Measurements from ENCODE around the gene LURAP1L. TPM values are rescaled to one million over a fixed set of nuclear protein-coding genes. Genes with fewer than 3 reads are reported as not detected.

The LURAP1L gene
- total RNA-seq, 1 experiment from 2014 or later: not detected

DNA sequence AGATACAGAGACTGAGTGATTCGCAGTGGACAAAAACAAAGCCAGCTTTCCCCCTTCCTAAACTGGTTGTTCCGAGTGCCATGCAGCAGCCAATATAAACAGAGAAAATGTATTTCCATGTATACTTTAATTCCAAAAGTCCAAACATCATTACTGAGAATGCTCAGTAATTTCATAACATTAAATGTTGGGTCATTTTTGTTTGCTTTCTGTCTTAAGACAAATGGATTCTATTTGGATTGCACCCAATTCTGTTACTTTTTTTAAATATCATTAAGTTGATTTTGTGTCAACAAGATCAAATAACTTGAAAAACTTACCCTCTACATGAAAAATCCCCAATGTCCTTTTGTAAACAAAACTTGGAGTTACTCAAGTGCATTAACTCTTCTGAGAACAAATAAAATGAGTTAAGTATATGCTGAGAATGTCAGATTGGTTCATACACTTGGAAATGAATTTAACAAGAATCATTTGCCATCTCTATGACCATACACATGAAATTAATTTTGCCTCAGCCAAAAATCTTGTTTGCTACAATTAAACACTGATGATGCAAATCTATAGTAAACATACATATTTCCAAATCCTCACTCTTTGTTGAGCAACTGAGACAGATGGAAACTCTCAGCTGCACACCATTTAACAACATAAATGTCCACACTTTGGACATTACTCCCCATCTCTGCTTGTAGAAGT, 19.4 kb downstream of the LURAP1L start:
- Histone ChIP-seq H3K79me2 (ENCODE audit: low read length) (no peaks in the 10 kb centered on the region), H3K4me3 (ENCODE audit: low read length) (no peak overlapping the region), H3K9me3 (ENCODE audit: low read length) (0 out of 2 replicates have a peak, but pooled peaks cover 3% of the 10 kb centered on the region), H4K20me1 (ENCODE audit: insufficient read depth, low read depth, low read length) (no peaks in the 10 kb centered on the region), H3K27ac (ENCODE audit: low read length) (no peak overlapping the region), H3K9ac (ENCODE audit: low read length) (no peak overlapping the region), H3K36me3 (ENCODE audit: insufficient read depth, low read length) (no peaks in the 10 kb centered on the region), H3K4me2 (ENCODE audit: low read depth, low read length, poor library complexity, severe bottlenecking) (no peak overlapping the region), H2AFZ (ENCODE audit: low read length) (no peak overlapping the region), H3K9me2 (replicated peaks; ENCODE audit: insufficient read depth, low read length) (no peaks in the 10 kb centered on the region), H3K4me1 (ENCODE audit: low read length) (no peaks in the 10 kb centered on the region), H3K27me3 (ENCODE audit: low read length) (no peaks in the 10 kb centered on the region)
- no peak for DNase-seq

GRCh38 chr9:12796601-12797000, 21.8 kb downstream of the LURAP1L start:
- no peaks in the 10 kb centered on the region for H3K9me2 ChIP-seq (replicated peaks; ENCODE audit: insufficient read depth, low read length)
- DNase-seq: no peak
- H3K4me1 ChIP-seq (ENCODE audit: low read length): no peaks in the 10 kb centered on the region
- no peaks in the 10 kb centered on the region for H4K20me1 ChIP-seq (ENCODE audit: insufficient read depth, low read depth, low read length)
- no peaks in the 10 kb centered on the region for H3K79me2 ChIP-seq (ENCODE audit: low read length)
- H3K27ac ChIP-seq (ENCODE audit: low read length): no peak overlapping the region
- H3K27me3 ChIP-seq (ENCODE audit: low read length): no peaks in the 10 kb centered on the region
- H3K4me3 ChIP-seq (ENCODE audit: low read length): no peak overlapping the region
- H3K9me3 ChIP-seq (ENCODE audit: low read length): 0 out of 2 replicates have a peak, but pooled peaks cover 3% of the 10 kb centered on the region
- no peak overlapping the region for H2AFZ ChIP-seq (ENCODE audit: low read length)
- H3K9ac ChIP-seq (ENCODE audit: low read length): no peak overlapping the region
- no peak overlapping the region for H3K4me2 ChIP-seq (ENCODE audit: low read depth, low read length, poor library complexity, severe bottlenecking)
- H3K36me3 ChIP-seq (ENCODE audit: insufficient read depth, low read length): no peaks in the 10 kb centered on the region

DNA sequence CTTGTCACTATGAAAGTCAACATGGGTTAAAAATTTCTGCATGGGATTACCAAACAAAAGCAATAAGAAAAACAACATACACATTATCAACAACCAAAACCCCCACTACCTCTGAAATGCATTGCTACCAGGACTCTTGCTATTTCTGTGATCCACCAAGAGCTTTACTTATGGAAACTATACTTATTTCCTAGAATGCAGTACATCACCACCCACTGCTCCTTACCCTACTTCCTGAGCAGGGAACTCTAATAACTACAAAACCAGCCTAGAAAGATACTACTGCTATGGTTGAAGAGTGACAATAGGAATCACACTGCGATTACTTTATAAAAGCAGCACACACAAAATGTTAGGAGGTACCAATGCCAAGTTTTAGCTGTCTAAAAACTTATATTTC, 22.2 kb downstream of the LURAP1L start:
- Histone ChIP-seq H3K9ac (ENCODE audit: low read length) (no peak overlapping the region), H3K27me3 (ENCODE audit: low read length) (no peaks in the 10 kb centered on the region), H3K9me2 (replicated peaks; ENCODE audit: insufficient read depth, low read length) (no peaks in the 10 kb centered on the region), H4K20me1 (ENCODE audit: insufficient read depth, low read depth, low read length) (no peaks in the 10 kb centered on the region), H3K79me2 (ENCODE audit: low read length) (no peaks in the 10 kb centered on the region), H3K4me3 (ENCODE audit: low read length) (no peak overlapping the region), H3K4me1 (ENCODE audit: low read length) (no peaks in the 10 kb centered on the region), H3K36me3 (ENCODE audit: insufficient read depth, low read length) (no peaks in the 10 kb centered on the region), H3K9me3 (ENCODE audit: low read length) (0 out of 2 replicates have a peak, but pooled peaks cover 3% of the 10 kb centered on the region), H3K27ac (ENCODE audit: low read length) (no peak overlapping the region), H3K4me2 (ENCODE audit: low read depth, low read length, poor library complexity, severe bottlenecking) (no peak overlapping the region), H2AFZ (ENCODE audit: low read length) (no peak overlapping the region)
- no peak for DNase-seq

GRCh38 chr9:12798066-12798770, 23.4 kb downstream of the LURAP1L start:
- Histone ChIP-seq H4K20me1 (ENCODE audit: insufficient read depth, low read depth, low read length) (no peaks in the 10 kb centered on the region), H3K36me3 (ENCODE audit: insufficient read depth, low read length) (no peaks in the 10 kb centered on the region), H3K79me2 (ENCODE audit: low read length) (no peaks in the 10 kb centered on the region), H3K9me3 (ENCODE audit: low read length) (0 out of 2 replicates have a peak, but pooled peaks cover 3% of the 10 kb centered on the region), H3K4me2 (ENCODE audit: low read depth, low read length, poor library complexity, severe bottlenecking) (no peak overlapping the region), H3K4me1 (ENCODE audit: low read length) (no peaks in the 10 kb centered on the region), H3K27ac (ENCODE audit: low read length) (no peak overlapping the region), H3K9ac (ENCODE audit: low read length) (no peak overlapping the region), H3K4me3 (ENCODE audit: low read length) (no peak overlapping the region), H3K9me2 (replicated peaks; ENCODE audit: insufficient read depth, low read length) (no peaks in the 10 kb centered on the region), H2AFZ (ENCODE audit: low read length) (no peak overlapping the region), H3K27me3 (ENCODE audit: low read length) (no peaks in the 10 kb centered on the region)
- no peak for DNase-seq

- H3K9me2 ChIP-seq (replicated peaks; ENCODE audit: insufficient read depth, low read length): no peaks in the 10 kb centered on the region
- DNase-seq: no peak
- H3K4me1 ChIP-seq (ENCODE audit: low read length): no peaks in the 10 kb centered on the region
- H3K9me3 ChIP-seq (ENCODE audit: low read length): no peaks in the 10 kb centered on the region
- no peaks in the 10 kb centered on the region for H3K36me3 ChIP-seq (ENCODE audit: insufficient read depth, low read length)
- no peaks in the 10 kb centered on the region for H4K20me1 ChIP-seq (ENCODE audit: insufficient read depth, low read depth, low read length)
- H3K4me2 ChIP-seq (ENCODE audit: low read depth, low read length, poor library complexity, severe bottlenecking): no peak overlapping the region
- no peaks in the 10 kb centered on the region for H3K79me2 ChIP-seq (ENCODE audit: low read length)
- H3K9ac ChIP-seq (ENCODE audit: low read length): no peak overlapping the region
- H3K4me3 ChIP-seq (ENCODE audit: low read length): no peak overlapping the region
- H2AFZ ChIP-seq (ENCODE audit: low read length): no peak overlapping the region
- H3K27ac ChIP-seq (ENCODE audit: low read length): no peak overlapping the region
- H3K27me3 ChIP-seq (ENCODE audit: low read length): no peaks in the 10 kb centered on the region
Observed at GRCh38 chr9:12801187-12801586, 26.4 kb downstream of the LURAP1L start.

DNA sequence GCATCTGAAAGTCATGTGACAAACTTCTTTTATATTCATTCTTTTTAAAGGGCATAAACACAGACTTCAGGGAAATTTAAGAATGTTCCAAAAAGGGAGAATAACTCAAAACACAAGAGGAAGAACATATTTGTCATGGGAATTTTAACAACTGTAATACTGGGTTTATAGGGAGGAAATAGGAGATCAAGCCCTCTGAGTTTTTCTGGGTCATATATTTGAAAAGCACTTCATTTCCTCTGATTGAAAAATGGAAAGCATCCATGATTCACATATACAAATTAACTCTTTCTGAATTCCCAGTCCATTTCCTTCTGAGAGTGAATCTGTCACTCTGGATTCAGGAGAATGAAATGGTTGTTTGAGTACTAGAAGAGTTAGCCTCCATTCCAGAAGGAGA, 26.8 kb downstream of the LURAP1L start:
- H2AFZ ChIP-seq (ENCODE audit: low read length): no peak overlapping the region
- no peak overlapping the region for H3K9ac ChIP-seq (ENCODE audit: low read length)
- H3K79me2 ChIP-seq (ENCODE audit: low read length): no peaks in the 10 kb centered on the region
- no peaks in the 10 kb centered on the region for H3K9me3 ChIP-seq (ENCODE audit: low read length)
- no peak overlapping the region for H3K4me2 ChIP-seq (ENCODE audit: low read depth, low read length, poor library complexity, severe bottlenecking)
- no peaks in the 10 kb centered on the region for H3K9me2 ChIP-seq (replicated peaks; ENCODE audit: insufficient read depth, low read length)
- no peaks in the 10 kb centered on the region for H4K20me1 ChIP-seq (ENCODE audit: insufficient read depth, low read depth, low read length)
- no peaks in the 10 kb centered on the region for H3K4me1 ChIP-seq (ENCODE audit: low read length)
- H3K36me3 ChIP-seq (ENCODE audit: insufficient read depth, low read length): no peaks in the 10 kb centered on the region
- no peak overlapping the region for H3K27ac ChIP-seq (ENCODE audit: low read length)
- no peak overlapping the region for H3K4me3 ChIP-seq (ENCODE audit: low read length)
- DNase-seq: no peak
- no peaks in the 10 kb centered on the region for H3K27me3 ChIP-seq (ENCODE audit: low read length)

- Histone ChIP-seq H3K9me2 (replicated peaks; ENCODE audit: insufficient read depth, low read length) (no peaks in the 10 kb centered on the region), H3K4me3 (ENCODE audit: low read length) (no peak overlapping the region), H3K79me2 (ENCODE audit: low read length) (no peaks in the 10 kb centered on the region), H3K4me1 (ENCODE audit: low read length) (no peaks in the 10 kb centered on the region), H3K4me2 (ENCODE audit: low read depth, low read length, poor library complexity, severe bottlenecking) (no peak overlapping the region), H4K20me1 (ENCODE audit: insufficient read depth, low read depth, low read length) (no peaks in the 10 kb centered on the region), H3K27me3 (ENCODE audit: low read length) (no peaks in the 10 kb centered on the region), H3K36me3 (ENCODE audit: insufficient read depth, low read length) (no peaks in the 10 kb centered on the region), H3K27ac (ENCODE audit: low read length) (no peak overlapping the region), H3K9ac (ENCODE audit: low read length) (no peak overlapping the region), H2AFZ (ENCODE audit: low read length) (no peak overlapping the region), H3K9me3 (ENCODE audit: low read length) (no peaks in the 10 kb centered on the region)
- DNase-seq: no peak
Observed at GRCh38 chr9:12802093-12802492, 27.3 kb downstream of the LURAP1L start.

DNA sequence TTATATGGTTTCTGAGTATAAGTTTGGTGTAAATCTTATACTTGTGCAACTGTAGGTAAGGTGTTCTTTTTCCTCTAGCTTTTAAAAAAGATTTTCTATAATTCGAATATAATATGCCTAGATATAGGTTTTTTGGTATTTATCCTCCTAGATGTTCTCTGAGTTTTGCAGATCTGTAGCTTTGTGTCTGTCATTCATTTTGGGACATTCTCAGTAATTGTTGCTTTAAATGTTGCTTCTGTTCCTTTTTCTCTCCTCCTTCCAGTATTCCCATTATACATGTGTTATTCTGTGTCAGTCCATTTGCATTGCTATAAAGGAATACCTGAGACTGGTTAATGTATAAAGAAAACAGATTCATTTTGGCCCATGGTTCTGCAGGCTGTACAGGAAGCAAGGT, 33.7 kb downstream of the LURAP1L start:
- Histone ChIP-seq H3K4me3 (ENCODE audit: low read length) (no peak overlapping the region), H3K79me2 (ENCODE audit: low read length) (no peaks in the 10 kb centered on the region), H3K9me2 (replicated peaks; ENCODE audit: insufficient read depth, low read length) (no peaks in the 10 kb centered on the region), H3K27me3 (ENCODE audit: low read length) (no peaks in the 10 kb centered on the region), H3K4me1 (ENCODE audit: low read length) (no peaks in the 10 kb centered on the region), H3K4me2 (ENCODE audit: low read depth, low read length, poor library complexity, severe bottlenecking) (no peak overlapping the region), H4K20me1 (ENCODE audit: insufficient read depth, low read depth, low read length) (no peaks in the 10 kb centered on the region), H3K9me3 (ENCODE audit: low read length) (no peaks in the 10 kb centered on the region), H3K36me3 (ENCODE audit: insufficient read depth, low read length) (no peaks in the 10 kb centered on the region), H3K27ac (ENCODE audit: low read length) (no peak overlapping the region), H2AFZ (ENCODE audit: low read length) (no peak overlapping the region), H3K9ac (ENCODE audit: low read length) (no peak overlapping the region)
- DNase-seq: no peak

Data from Karpas-422 (cell line).